GM10248 (cell line): Measurements from ENCODE around the gene EFNA5.
A peak's percentile ranks its signal among the peaks of the same experiment; 100 is the strongest.

ENCODE experiments used
- CTCF ChIA-PET: fragments of 300-600 bp; sonication (Branson Sonifier 250); formaldehyde crosslinking; extraction: SDS; loops from one replicate; lab custom pipeline; 2021; ENCODE audit warnings: antibody characterized with exemption; lab: Yijun Ruan, JAX
- POLR2A ChIA-PET: fragments of 350-650 bp; sonication (Branson Sonifier 250); formaldehyde crosslinking; extraction: SDS; loops from one replicate; lab custom pipeline; 2020; ENCODE audit warnings: antibody characterized with exemption; lab: Yijun Ruan, JAX
- DNase-seq: peaks from one replicate; pipeline ENCODE4 v3.0.0; 2012; ENCODE audit errors: extremely low spot score
- CTCF ChIP-seq: IDR thresholded peaks from 2 replicates; pipeline ENCODE4 v1.5.1; 2012; ENCODE audit warnings: mild to moderate bottlenecking, low read depth; ENCODE audit errors: extremely low read depth, missing control alignments, control extremely low read depth

Gene EFNA5

GRCh38 chr5:107577394-107577950, 93.3 kb downstream of the EFNA5 start:
- ChIA-PET POLR2A (no interaction called here), CTCF (interaction anchor here (1.2 kb wide), 1 partner anchor 22 kb away, joined by 3 read pairs; no protein-coding TSS in a partner anchor)
- no peak for DNase-seq
- TF ChIP-seq CTCF, result no peak

- TF ChIP-seq CTCF, result no peak
- ChIA-PET POLR2A (no interaction called here), CTCF (interaction anchor here (0.7 to 2.8 kb wide), 4 partner anchors 11 to 26 kb away, joined by 3 to 8 read pairs (median 4); no protein-coding TSS in a partner anchor)
- no peak for DNase-seq
Measured at GRCh38 chr5:107576736-107577393, 93.9 kb downstream of the EFNA5 start.

- CTCF ChIA-PET, result interaction anchor here (0.7 to 2.8 kb wide), 3 partner anchors 10 to 26 kb away, joined by 4 to 8 read pairs (median 5); no protein-coding TSS in a partner anchor
- POLR2A ChIA-PET, result no interaction called here
Measured at GRCh38 chr5:107576155-107576554, 94.6 kb downstream of the EFNA5 start.

GRCh38 chr5:107574287-107574686, 96.5 kb downstream of the EFNA5 start:
- CTCF ChIA-PET, result interaction anchor here (1.1 to 2.8 kb wide), 2 partner anchors 8 to 102 kb away, joined by 4 to 8 read pairs; no protein-coding TSS in a partner anchor

More at GRCh38 chr5:107576155-107576554, 94.6 kb downstream of the EFNA5 start:
- TF ChIP-seq CTCF, result no peak
- DNase-seq, result no peak

GRCh38 chr5:107572715-107573368, 97.9 kb downstream of the EFNA5 start:
- TF ChIP-seq CTCF, result no peak
- ChIA-PET CTCF (interaction anchor here (0.5 to 5.0 kb wide), 75 partner anchors 9 to 339 kb away, joined by 3 to 55 read pairs (median 4); no protein-coding TSS in a partner anchor), POLR2A (no interaction called here)
- no peak for DNase-seq

More at GRCh38 chr5:107574287-107574686, 96.5 kb downstream of the EFNA5 start:
- TF ChIP-seq CTCF, result no peak
- POLR2A ChIA-PET, result no interaction called here
- DNase-seq, result no peak

- peak; percentile 69 for DNase-seq
- TF ChIP-seq CTCF, result peak; percentile 97
- CTCF ChIA-PET, result interaction anchor here (0.5 to 5.0 kb wide), 78 partner anchors 9 to 338 kb away, joined by 3 to 55 read pairs (median 4); no protein-coding TSS in a partner anchor
- POLR2A ChIA-PET, result no interaction called here
Measured at GRCh38 chr5:107571621-107572536, 98.9 kb downstream of the EFNA5 start.
